Keratinocyte (primary cell): ENCODE results near the gene SFRP5. TPM values are rescaled to one million over a fixed set of nuclear protein-coding genes. Genes with fewer than 3 reads are reported as not detected.

Experiments used
- DNase-seq: peaks from one replicate; pipeline ENCODE4 v3.0.0-alpha.2; 2011; ENCODE audit warnings: low read depth, missing footprints, low spot score
- FAIRE-seq: peaks from 2 replicates; lab custom pipeline; 2011; peaks lifted over from hg19 to GRCh38; lab: Jason Lieb, UNC
- H2AFZ ChIP-seq: 2 replicates; pipeline ENCODE4 v1.6.0; 2012; ENCODE audit warnings: low read length, control low read depth, inconsistent platforms; ENCODE audit not compliant: control insufficient read depth
- H3K27ac ChIP-seq: 2 replicates; pipeline ENCODE4 v1.5.1; 2011; ENCODE audit warnings: low read length; ENCODE audit not compliant: control insufficient read depth, insufficient read depth
- H3K27me3 ChIP-seq: 3 replicates; pipeline ENCODE4 v1.6.0; 2011; ENCODE audit warnings: low read length; ENCODE audit not compliant: control insufficient read depth, insufficient read depth; ENCODE audit errors: extremely low read depth
- H3K36me3 ChIP-seq, 2 experiments: 2 replicates in 1 of 2; 3 replicates in 1 of 2; pipeline ENCODE4 v1.5.1; 2011; ENCODE audit warnings: low read length in 2 of 2, mild to moderate bottlenecking in 1 of 2; ENCODE audit not compliant: control insufficient read depth in 2 of 2, insufficient read depth in 2 of 2; ENCODE audit errors: extremely low read depth in 1 of 2
- H3K4me1 ChIP-seq: 3 replicates; pipeline ENCODE4 v1.5.1; 2011; ENCODE audit warnings: low read length; ENCODE audit not compliant: control insufficient read depth, insufficient read depth; ENCODE audit errors: extremely low read depth
- H3K4me2 ChIP-seq: 3 replicates; pipeline ENCODE4 v1.6.0; 2011; ENCODE audit warnings: low read depth, low read length; ENCODE audit not compliant: control insufficient read depth, insufficient read depth; ENCODE audit errors: extremely low read depth
- H3K4me3 ChIP-seq, 3 experiments: fragments of 200-600 bp in 1 of 3; sonication (generic) in 1 of 3; 2 replicates in 2 of 3; 3 replicates in 1 of 3; pipeline ENCODE4 v1.5.1; 2011 to 2016; ENCODE audit warnings: low read length in 3 of 3, mild to moderate bottlenecking in 3 of 3, control low read depth in 2 of 3, inconsistent platforms in 1 of 3, low read depth in 1 of 3, mixed read lengths in 1 of 3, mixed run types in 1 of 3, moderate library complexity in 1 of 3; ENCODE audit not compliant: control insufficient read depth in 2 of 3, insufficient read depth in 2 of 3; ENCODE audit errors: extremely low read depth in 1 of 3
- H3K79me2 ChIP-seq: 2 replicates; pipeline ENCODE4 v1.6.0; 2012; ENCODE audit warnings: low read length; ENCODE audit not compliant: control insufficient read depth, insufficient read depth
- H3K9ac ChIP-seq: 3 replicates; pipeline ENCODE4 v1.6.0; 2011; ENCODE audit warnings: low read length; ENCODE audit not compliant: control insufficient read depth, insufficient read depth; ENCODE audit errors: extremely low read depth
- H3K9me1 ChIP-seq: 3 replicates; pipeline ENCODE4 v1.6.0; 2011; ENCODE audit warnings: low read length; ENCODE audit not compliant: control insufficient read depth, insufficient read depth; ENCODE audit errors: extremely low read depth
- H3K9me3 ChIP-seq: 2 replicates; pipeline ENCODE4 v1.5.1; 2012; ENCODE audit warnings: low read depth, low read length; ENCODE audit not compliant: control insufficient read depth
- H4K20me1 ChIP-seq: 3 replicates; pipeline ENCODE4 v1.6.0; 2011; ENCODE audit warnings: low read length; ENCODE audit not compliant: control insufficient read depth, insufficient read depth; ENCODE audit errors: extremely low read depth
- EZH2 ChIP-seq: IDR thresholded peaks from one replicate; pipeline ENCODE4 v1.6.1; 2012; ENCODE audit warnings: inconsistent platforms, mild to moderate bottlenecking, low read length, moderate library complexity
- dilution Hi-C: fragments of 300-500 bp; cut with MboI; formaldehyde crosslinking; loops from one replicate; pipeline ENCODE4 v1.7.0; 2020; ENCODE audit warnings: low sequenced_read_pairs; ENCODE audit not compliant: extremely low pct_ligation_motif_present
- polyA plus RNA-seq, 5 experiments: library from polyadenylated mRNA; depleted of rRNA in 3 of 5; stranded (reverse) in 3 of 5; stranded (forward) in 1 of 5; unstranded in 1 of 5; fragments of >200 nt; gene quantifications; 1 replicate in 1 of 5; 2 replicates in 3 of 5; 3 replicates in 1 of 5; pipeline versions ENCODE4 v1.2.1 to v1.2.3, GENCODE V29; 2011 to 2012; ENCODE audit warnings: missing spikeins in 2 of 5, low read depth in 1 of 5, low replicate concordance in 1 of 5
- TF ChIP-seq, protein P1 (sequence below), 3 experiments: IDR thresholded peaks in 1 of 3; conservative IDR thresholded peaks in 1 of 3; optimal IDR thresholded peaks in 1 of 3; 2 replicates in 2 of 3; 3 replicates in 1 of 3; pipeline versions ENCODE3 to v1.5.1; 2011; ENCODE audit warnings: low read length in 3 of 3, mild to moderate bottlenecking in 3 of 3, moderate library complexity in 2 of 3, control low read depth in 1 of 3, inconsistent platforms in 1 of 3; ENCODE audit not compliant: insufficient read depth in 2 of 3; ENCODE audit errors: extremely low read depth in 1 of 3

Gene SFRP5
- polyA plus RNA-seq, 1 donor (not counting 4 experiments of a cell fraction or from before 2014, with no cell fraction given), result not detected

GRCh38 chr10:97733256-97733655, 38.5 kb downstream of the SFRP5 start:
- H2AFZ ChIP-seq, result no peak overlapping the region
- H3K27ac ChIP-seq, result no peak overlapping the region
- H3K4me2 ChIP-seq, result no peak overlapping the region
- H3K27me3 ChIP-seq, result no peaks in the 10 kb centered on the region
- no peaks in the 10 kb centered on the region for H3K36me3 ChIP-seq
- dilution Hi-C loops, result no loop called here
- H3K9me3 ChIP-seq, result no peaks in the 10 kb centered on the region
- H3K4me3 ChIP-seq, result no peak overlapping the region
- peaks cover 5% of the 10 kb centered on the region for H3K4me1 ChIP-seq
- no peak for TF ChIP-seq EZH2
- TF ChIP-seq, protein P1, sequence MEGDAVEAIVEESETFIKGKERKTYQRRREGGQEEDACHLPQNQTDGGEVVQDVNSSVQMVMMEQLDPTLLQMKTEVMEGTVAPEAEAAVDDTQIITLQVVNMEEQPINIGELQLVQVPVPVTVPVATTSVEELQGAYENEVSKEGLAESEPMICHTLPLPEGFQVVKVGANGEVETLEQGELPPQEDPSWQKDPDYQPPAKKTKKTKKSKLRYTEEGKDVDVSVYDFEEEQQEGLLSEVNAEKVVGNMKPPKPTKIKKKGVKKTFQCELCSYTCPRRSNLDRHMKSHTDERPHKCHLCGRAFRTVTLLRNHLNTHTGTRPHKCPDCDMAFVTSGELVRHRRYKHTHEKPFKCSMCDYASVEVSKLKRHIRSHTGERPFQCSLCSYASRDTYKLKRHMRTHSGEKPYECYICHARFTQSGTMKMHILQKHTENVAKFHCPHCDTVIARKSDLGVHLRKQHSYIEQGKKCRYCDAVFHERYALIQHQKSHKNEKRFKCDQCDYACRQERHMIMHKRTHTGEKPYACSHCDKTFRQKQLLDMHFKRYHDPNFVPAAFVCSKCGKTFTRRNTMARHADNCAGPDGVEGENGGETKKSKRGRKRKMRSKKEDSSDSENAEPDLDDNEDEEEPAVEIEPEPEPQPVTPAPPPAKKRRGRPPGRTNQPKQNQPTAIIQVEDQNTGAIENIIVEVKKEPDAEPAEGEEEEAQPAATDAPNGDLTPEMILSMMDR (optimal IDR thresholded peaks at IDR 0.05 in 1 of 3, IDR thresholded peaks at IDR 0.05 in 1 of 3, conservative IDR thresholded peaks at IDR 0.05 in 1 of 3; ENCODE audit: extremely low read depth in 1 of 3, insufficient read depth in 2 of 3, low read length in 3 of 3), result no peak
- peaks cover 12% of the 10 kb centered on the region for H3K79me2 ChIP-seq
- H3K9ac ChIP-seq, result no peak overlapping the region
- H3K9me1 ChIP-seq, result no peaks in the 10 kb centered on the region
- no peak for DNase-seq
- H4K20me1 ChIP-seq, result no peaks in the 10 kb centered on the region
- FAIRE-seq, result no peak

GRCh38 chr10:97732052-97732359, 39.8 kb downstream of the SFRP5 start:
- Histone ChIP-seq H3K79me2 (no peaks in the 10 kb centered on the region), H3K4me2 (no peak overlapping the region), H4K20me1 (no peaks in the 10 kb centered on the region), H3K9me3 (no peaks in the 10 kb centered on the region), H3K36me3 (no peaks in the 10 kb centered on the region), H2AFZ (no peak overlapping the region), H3K27me3 (no peaks in the 10 kb centered on the region), H3K9ac (no peak overlapping the region), H3K9me1 (no peaks in the 10 kb centered on the region), H3K4me1 (peaks cover 3% of the 10 kb centered on the region), H3K4me3 (no peak overlapping the region), H3K27ac (no peak overlapping the region)
- DNase-seq (no peak), FAIRE-seq (no peak)
- TF ChIP-seq EZH2, result no peak
- TF ChIP-seq, protein P1 (optimal IDR thresholded peaks at IDR 0.05 in 1 of 3, IDR thresholded peaks at IDR 0.05 in 1 of 3, conservative IDR thresholded peaks at IDR 0.05 in 1 of 3; ENCODE audit: extremely low read depth in 1 of 3, insufficient read depth in 2 of 3, low read length in 3 of 3), result no peak
- dilution Hi-C loops, result no loop called here
